ENCODE results near the gene SHC1. TPM values are rescaled to one million over a fixed set of nuclear protein-coding genes. Genes with fewer than 3 reads are reported as not detected.

Gene SHC1
- total RNA-seq, 1 experiment from 2014 or later, result 199 TPM

DNA sequence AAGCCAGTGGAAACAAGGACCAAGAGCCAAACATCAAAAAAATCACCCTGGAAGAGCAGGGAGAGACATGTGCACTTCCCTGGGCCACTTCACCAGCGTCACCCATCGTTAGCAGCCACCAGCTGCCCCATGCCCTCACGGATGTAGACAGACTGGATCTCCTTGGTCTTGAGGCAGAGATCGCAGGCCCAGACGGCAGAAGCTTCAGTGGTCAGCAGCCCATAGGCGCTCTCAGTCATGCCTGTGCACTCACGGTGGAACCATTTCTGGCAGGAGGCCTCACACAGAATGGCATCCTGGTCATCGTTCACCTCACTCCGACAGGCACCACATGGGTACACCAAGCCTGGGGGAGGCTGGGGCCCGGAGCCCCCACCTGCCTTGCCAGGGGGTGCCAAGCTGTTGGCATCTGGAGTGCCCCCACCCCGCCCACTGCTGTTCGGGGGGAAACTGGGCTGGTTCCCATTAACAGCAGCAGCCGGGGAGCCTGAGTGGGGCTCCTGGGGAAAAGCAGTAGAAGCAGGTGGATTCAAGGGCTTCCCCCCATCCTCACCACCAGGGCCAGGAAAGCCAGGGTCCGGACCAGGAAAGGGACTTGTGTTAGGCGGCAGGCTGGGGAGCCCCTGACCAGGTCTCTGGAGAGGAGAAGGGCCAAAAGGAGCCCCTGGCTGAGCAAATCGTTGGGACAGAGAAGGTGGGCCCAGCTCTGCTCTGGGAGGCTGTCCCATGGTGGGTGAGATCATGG, 11.7 kb downstream of the SHC1 start (continued):
- TF ChIP-seq JUN (CRISPR knock-in tag; IDR thresholded peaks at IDR 0.05), result no peak
- TF ChIP-seq, protein P1, sequence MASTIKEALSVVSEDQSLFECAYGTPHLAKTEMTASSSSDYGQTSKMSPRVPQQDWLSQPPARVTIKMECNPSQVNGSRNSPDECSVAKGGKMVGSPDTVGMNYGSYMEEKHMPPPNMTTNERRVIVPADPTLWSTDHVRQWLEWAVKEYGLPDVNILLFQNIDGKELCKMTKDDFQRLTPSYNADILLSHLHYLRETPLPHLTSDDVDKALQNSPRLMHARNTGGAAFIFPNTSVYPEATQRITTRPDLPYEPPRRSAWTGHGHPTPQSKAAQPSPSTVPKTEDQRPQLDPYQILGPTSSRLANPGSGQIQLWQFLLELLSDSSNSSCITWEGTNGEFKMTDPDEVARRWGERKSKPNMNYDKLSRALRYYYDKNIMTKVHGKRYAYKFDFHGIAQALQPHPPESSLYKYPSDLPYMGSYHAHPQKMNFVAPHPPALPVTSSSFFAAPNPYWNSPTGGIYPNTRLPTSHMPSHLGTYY (CRISPR knock-in tag; IDR thresholded peaks at IDR 0.05), result no peak

DNA sequence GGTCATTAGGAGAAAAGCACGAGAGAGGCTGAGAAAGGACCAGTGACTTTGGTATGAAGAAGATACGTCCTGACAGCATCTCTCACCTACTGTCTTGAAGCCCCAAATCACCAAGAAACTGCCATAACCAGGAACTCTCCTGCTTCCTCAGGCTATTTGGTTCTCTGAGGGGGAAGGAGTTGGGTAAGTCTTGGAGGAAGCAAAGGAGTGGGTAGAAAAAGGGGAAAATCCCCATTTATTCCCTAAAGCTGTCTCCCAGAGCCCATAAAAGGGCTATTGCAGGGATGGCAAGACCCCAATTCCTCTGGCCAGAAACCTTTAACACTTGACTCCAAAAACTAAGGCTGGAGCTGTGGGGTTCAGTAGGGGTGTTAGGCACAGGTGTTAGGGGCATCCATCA, 12.5 kb downstream of the SHC1 start:
- ChIA-PET CTCF (interaction anchor here (1.2 kb wide), 1 partner anchor 60 kb away, joined by 3 read pairs; no protein-coding TSS in a partner anchor), POLR2A (interaction anchor here (4.6 kb wide), 1 partner anchor 14 kb away, joined by 66 read pairs; the partner anchor contains the start of genes CKS1B and SHC1)
- Mint-ChIP-seq H3K27ac (no peak overlapping the region), H3K4me3 (no peak overlapping the region), H3K27me3 (ENCODE audit: low read depth) (no peaks in the 10 kb centered on the region), H3K36me3 (peaks cover 15% of the 10 kb centered on the region), H3K4me1 (peaks cover 60% of the 10 kb centered on the region), H3K9me3 (no peaks in the 10 kb centered on the region)
- no peak for ATAC-seq
- TF ChIP-seq ZNF396 (CRISPR knock-in tag; IDR thresholded peaks at IDR 0.05; ENCODE audit: borderline replicate concordance) (no peak), KAT7 (CRISPR knock-in tag; IDR thresholded peaks at IDR 0.05; ENCODE audit: borderline replicate concordance) (no peak), TP53 (CRISPR knock-in tag; IDR thresholded peaks at IDR 0.05) (no peak), ESRRA (CRISPR knock-in tag; IDR thresholded peaks at IDR 0.05; ENCODE audit: borderline replicate concordance) (no peak), JAZF1 (CRISPR knock-in tag; IDR thresholded peaks at IDR 0.05) (no peak), NR2C2 (CRISPR knock-in tag; IDR thresholded peaks at IDR 0.05) (no peak), NFATC4 (CRISPR knock-in tag; IDR thresholded peaks at IDR 0.05) (no peak), NR3C1 (CRISPR knock-in tag; conservative IDR thresholded peaks at IDR 0.05; ENCODE audit: low read depth) (no peak), ELF4 (CRISPR knock-in tag; IDR thresholded peaks at IDR 0.05; ENCODE audit: low read depth) (no peak), EMX1 (CRISPR knock-in tag; IDR thresholded peaks at IDR 0.05) (no peak), ZNF219 (CRISPR knock-in tag; IDR thresholded peaks at IDR 0.05; ENCODE audit: borderline replicate concordance) (no peak)
- TF ChIP-seq, protein P2, sequence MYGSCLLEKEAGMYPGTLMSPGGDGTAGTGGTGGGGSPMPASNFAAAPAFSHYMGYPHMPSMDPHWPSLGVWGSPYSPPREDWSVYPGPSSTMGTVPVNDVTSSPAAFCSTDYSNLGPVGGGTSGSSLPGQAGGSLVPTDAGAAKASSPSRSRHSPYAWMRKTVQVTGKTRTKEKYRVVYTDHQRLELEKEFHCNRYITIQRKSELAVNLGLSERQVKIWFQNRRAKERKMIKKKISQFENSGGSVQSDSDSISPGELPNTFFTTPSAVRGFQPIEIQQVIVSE (CRISPR knock-in tag; IDR thresholded peaks at IDR 0.05; ENCODE audit: borderline replicate concordance), result no peak
- TF ChIP-seq, protein P3, sequence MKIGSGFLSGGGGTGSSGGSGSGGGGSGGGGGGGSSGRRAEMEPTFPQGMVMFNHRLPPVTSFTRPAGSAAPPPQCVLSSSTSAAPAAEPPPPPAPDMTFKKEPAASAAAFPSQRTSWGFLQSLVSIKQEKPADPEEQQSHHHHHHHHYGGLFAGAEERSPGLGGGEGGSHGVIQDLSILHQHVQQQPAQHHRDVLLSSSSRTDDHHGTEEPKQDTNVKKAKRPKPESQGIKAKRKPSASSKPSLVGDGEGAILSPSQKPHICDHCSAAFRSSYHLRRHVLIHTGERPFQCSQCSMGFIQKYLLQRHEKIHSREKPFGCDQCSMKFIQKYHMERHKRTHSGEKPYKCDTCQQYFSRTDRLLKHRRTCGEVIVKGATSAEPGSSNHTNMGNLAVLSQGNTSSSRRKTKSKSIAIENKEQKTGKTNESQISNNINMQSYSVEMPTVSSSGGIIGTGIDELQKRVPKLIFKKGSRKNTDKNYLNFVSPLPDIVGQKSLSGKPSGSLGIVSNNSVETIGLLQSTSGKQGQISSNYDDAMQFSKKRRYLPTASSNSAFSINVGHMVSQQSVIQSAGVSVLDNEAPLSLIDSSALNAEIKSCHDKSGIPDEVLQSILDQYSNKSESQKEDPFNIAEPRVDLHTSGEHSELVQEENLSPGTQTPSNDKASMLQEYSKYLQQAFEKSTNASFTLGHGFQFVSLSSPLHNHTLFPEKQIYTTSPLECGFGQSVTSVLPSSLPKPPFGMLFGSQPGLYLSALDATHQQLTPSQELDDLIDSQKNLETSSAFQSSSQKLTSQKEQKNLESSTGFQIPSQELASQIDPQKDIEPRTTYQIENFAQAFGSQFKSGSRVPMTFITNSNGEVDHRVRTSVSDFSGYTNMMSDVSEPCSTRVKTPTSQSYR (CRISPR knock-in tag; IDR thresholded peaks at IDR 0.05), result no peak
- TF ChIP-seq, protein P4, sequence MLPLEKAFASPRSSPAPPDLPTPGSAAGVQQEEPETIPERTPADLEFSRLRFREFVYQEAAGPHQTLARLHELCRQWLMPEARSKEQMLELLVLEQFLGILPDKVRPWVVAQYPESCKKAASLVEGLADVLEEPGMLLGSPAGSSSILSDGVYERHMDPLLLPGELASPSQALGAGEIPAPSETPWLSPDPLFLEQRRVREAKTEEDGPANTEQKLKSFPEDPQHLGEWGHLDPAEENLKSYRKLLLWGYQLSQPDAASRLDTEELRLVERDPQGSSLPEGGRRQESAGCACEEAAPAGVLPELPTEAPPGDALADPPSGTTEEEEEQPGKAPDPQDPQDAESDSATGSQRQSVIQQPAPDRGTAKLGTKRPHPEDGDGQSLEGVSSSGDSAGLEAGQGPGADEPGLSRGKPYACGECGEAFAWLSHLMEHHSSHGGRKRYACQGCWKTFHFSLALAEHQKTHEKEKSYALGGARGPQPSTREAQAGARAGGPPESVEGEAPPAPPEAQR (CRISPR knock-in tag; IDR thresholded peaks at IDR 0.05), result no peak
- TF ChIP-seq, protein P5, sequence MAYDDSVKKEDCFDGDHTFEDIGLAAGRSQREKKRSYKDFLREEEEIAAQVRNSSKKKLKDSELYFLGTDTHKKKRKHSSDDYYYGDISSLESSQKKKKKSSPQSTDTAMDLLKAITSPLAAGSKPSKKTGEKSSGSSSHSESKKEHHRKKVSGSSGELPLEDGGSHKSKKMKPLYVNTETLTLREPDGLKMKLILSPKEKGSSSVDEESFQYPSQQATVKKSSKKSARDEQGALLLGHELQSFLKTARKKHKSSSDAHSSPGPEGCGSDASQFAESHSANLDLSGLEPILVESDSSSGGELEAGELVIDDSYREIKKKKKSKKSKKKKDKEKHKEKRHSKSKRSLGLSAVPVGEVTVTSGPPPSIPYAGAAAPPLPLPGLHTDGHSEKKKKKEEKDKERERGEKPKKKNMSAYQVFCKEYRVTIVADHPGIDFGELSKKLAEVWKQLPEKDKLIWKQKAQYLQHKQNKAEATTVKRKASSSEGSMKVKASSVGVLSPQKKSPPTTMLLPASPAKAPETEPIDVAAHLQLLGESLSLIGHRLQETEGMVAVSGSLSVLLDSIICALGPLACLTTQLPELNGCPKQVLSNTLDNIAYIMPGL (CRISPR knock-in tag; IDR thresholded peaks at IDR 0.05), result no peak
- TF ChIP-seq, protein P6, sequence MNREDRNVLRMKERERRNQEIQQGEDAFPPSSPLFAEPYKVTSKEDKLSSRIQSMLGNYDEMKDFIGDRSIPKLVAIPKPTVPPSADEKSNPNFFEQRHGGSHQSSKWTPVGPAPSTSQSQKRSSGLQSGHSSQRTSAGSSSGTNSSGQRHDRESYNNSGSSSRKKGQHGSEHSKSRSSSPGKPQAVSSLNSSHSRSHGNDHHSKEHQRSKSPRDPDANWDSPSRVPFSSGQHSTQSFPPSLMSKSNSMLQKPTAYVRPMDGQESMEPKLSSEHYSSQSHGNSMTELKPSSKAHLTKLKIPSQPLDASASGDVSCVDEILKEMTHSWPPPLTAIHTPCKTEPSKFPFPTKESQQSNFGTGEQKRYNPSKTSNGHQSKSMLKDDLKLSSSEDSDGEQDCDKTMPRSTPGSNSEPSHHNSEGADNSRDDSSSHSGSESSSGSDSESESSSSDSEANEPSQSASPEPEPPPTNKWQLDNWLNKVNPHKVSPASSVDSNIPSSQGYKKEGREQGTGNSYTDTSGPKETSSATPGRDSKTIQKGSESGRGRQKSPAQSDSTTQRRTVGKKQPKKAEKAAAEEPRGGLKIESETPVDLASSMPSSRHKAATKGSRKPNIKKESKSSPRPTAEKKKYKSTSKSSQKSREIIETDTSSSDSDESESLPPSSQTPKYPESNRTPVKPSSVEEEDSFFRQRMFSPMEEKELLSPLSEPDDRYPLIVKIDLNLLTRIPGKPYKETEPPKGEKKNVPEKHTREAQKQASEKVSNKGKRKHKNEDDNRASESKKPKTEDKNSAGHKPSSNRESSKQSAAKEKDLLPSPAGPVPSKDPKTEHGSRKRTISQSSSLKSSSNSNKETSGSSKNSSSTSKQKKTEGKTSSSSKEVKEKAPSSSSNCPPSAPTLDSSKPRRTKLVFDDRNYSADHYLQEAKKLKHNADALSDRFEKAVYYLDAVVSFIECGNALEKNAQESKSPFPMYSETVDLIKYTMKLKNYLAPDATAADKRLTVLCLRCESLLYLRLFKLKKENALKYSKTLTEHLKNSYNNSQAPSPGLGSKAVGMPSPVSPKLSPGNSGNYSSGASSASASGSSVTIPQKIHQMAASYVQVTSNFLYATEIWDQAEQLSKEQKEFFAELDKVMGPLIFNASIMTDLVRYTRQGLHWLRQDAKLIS (CRISPR knock-in tag; IDR thresholded peaks at IDR 0.05; ENCODE audit: borderline replicate concordance), result no peak
- DNase-seq (ENCODE audit: low spot score), result no peak
